Subcutaneous abdominal adipose tissue (tissue), 5 donors: Measurements from ENCODE around the gene FSTL4.

Source experiments
- H3K27ac ChIP-seq: one replicate; pipeline ENCODE4 v1.7.0; 2013; ENCODE audit warnings: low read depth, mild to moderate bottlenecking, inconsistent platforms, low read length, moderate library complexity
- H3K27me3 ChIP-seq, 5 donors: one replicate each; pipeline ENCODE4 v1.7.0; 2013; ENCODE audit warnings: low read length in 5 of 5, inconsistent platforms in 1 of 5; ENCODE audit not compliant: control insufficient read depth in 5 of 5, insufficient read depth in 4 of 5
- H3K36me3 ChIP-seq, 5 donors: one replicate each; pipeline ENCODE4 v1.7.0; 2013; ENCODE audit warnings: low read length in 5 of 5; ENCODE audit not compliant: control insufficient read depth in 5 of 5, insufficient read depth in 5 of 5
- H3K4me1 ChIP-seq, 5 donors: one replicate each; pipeline ENCODE4 v1.7.0; 2013; ENCODE audit warnings: low read length in 5 of 5, mild to moderate bottlenecking in 3 of 5, moderate library complexity in 1 of 5; ENCODE audit not compliant: control insufficient read depth in 5 of 5, insufficient read depth in 5 of 5
- H3K4me3 ChIP-seq, 5 donors: one replicate each; pipeline ENCODE4 v1.7.0; 2013; ENCODE audit warnings: low read length in 5 of 5, low read depth in 1 of 5
- H3K9ac ChIP-seq, 5 donors: one replicate each; pipeline ENCODE4 v1.7.0; 2013; ENCODE audit warnings: low read length in 5 of 5, mild to moderate bottlenecking in 4 of 5, moderate library complexity in 3 of 5
- H3K9me3 ChIP-seq, 5 donors: one replicate each; pipeline ENCODE4 v1.7.0; 2013; ENCODE audit warnings: low read length in 5 of 5; ENCODE audit not compliant: control insufficient read depth in 5 of 5
- donor health status: healthy.
- donor health status: healthy.
- donor health status: healthy.
- donor health status: healthy.
- donor health status: healthy.

FSTL4 gene

GRCh38 chr5:133164759-133165158, 447.6 kb downstream of the FSTL4 start:
- Histone ChIP-seq H3K36me3 (no peaks in the 10 kb centered on the region), H3K27me3 (no peaks in the 10 kb centered on the region), H3K27ac (no peak overlapping the region), H3K4me1 (no peaks in the 10 kb centered on the region), H3K4me3 (no peak overlapping the region), H3K9ac (no peak overlapping the region), H3K9me3 (no peaks in the 10 kb centered on the region)

- Histone ChIP-seq H3K4me1 (no peaks in the 10 kb centered on the region), H3K9ac (no peak overlapping the region), H3K27ac (no peak overlapping the region), H3K9me3 (no peaks in the 10 kb centered on the region), H3K4me3 (no peak overlapping the region), H3K27me3 (no peaks in the 10 kb centered on the region), H3K36me3 (no peaks in the 10 kb centered on the region)
Measured at GRCh38 chr5:133163839-133164238, 448.5 kb downstream of the FSTL4 start.

GRCh38 chr5:133159543-133159942, 452.8 kb downstream of the FSTL4 start:
- H3K9ac ChIP-seq: no peak overlapping the region
- H3K4me1 ChIP-seq: no peaks in the 10 kb centered on the region
- no peaks in the 10 kb centered on the region for H3K9me3 ChIP-seq
- H3K27me3 ChIP-seq: no peaks in the 10 kb centered on the region
- no peak overlapping the region for H3K4me3 ChIP-seq
- H3K36me3 ChIP-seq: no peaks in the 10 kb centered on the region
- H3K27ac ChIP-seq: no peak overlapping the region

- Histone ChIP-seq H3K4me3 (no peak overlapping the region), H3K9ac (no peak overlapping the region), H3K4me1 (no peaks in the 10 kb centered on the region), H3K27me3 (no peaks in the 10 kb centered on the region), H3K36me3 (no peaks in the 10 kb centered on the region), H3K9me3 (no peaks in the 10 kb centered on the region), H3K27ac (no peak overlapping the region)
Measured at GRCh38 chr5:133155326-133155969, 456.9 kb downstream of the FSTL4 start.

GRCh38 chr5:133154274-133155075, 457.9 kb downstream of the FSTL4 start:
- H3K27me3 ChIP-seq: no peaks in the 10 kb centered on the region
- no peak overlapping the region for H3K27ac ChIP-seq
- H3K9me3 ChIP-seq: no peaks in the 10 kb centered on the region
- H3K4me1 ChIP-seq: no peaks in the 10 kb centered on the region
- no peak overlapping the region for H3K4me3 ChIP-seq
- H3K36me3 ChIP-seq: no peaks in the 10 kb centered on the region
- no peak overlapping the region for H3K9ac ChIP-seq

GRCh38 chr5:133150909-133151544, 461.3 kb downstream of the FSTL4 start:
- H3K4me3 ChIP-seq: no peak overlapping the region

GRCh38 chr5:133149345-133149744, 463.0 kb downstream of the FSTL4 start:
- Histone ChIP-seq H3K27me3 (no peaks in the 10 kb centered on the region), H3K36me3 (no peaks in the 10 kb centered on the region), H3K4me3 (no peak overlapping the region), H3K9ac (no peak overlapping the region), H3K9me3 (no peaks in the 10 kb centered on the region), H3K4me1 (peaks cover 0 to 4% (median 3%) of the 10 kb centered on the region in 5 donors), H3K27ac (no peak overlapping the region)

More at GRCh38 chr5:133150909-133151544, 461.3 kb downstream of the FSTL4 start:
- Histone ChIP-seq H3K27ac (no peak overlapping the region), H3K4me1 (peaks cover 0 to 4% (median 3%) of the 10 kb centered on the region in 5 donors), H3K9ac (no peak overlapping the region), H3K9me3 (no peaks in the 10 kb centered on the region), H3K27me3 (no peaks in the 10 kb centered on the region), H3K36me3 (no peaks in the 10 kb centered on the region)

- no peak overlapping the region for H3K9ac ChIP-seq
- no peaks in the 10 kb centered on the region for H3K9me3 ChIP-seq
- H3K4me3 ChIP-seq: no peak overlapping the region
- H3K4me1 ChIP-seq: peaks cover 0 to 4% (median 3%) of the 10 kb centered on the region in 5 donors
- H3K36me3 ChIP-seq: no peaks in the 10 kb centered on the region
- H3K27me3 ChIP-seq: no peaks in the 10 kb centered on the region
- H3K27ac ChIP-seq: no peak overlapping the region
Measured at GRCh38 chr5:133147815-133148567, 464.4 kb downstream of the FSTL4 start.

- Histone ChIP-seq H3K27ac (no peak overlapping the region), H3K9me3 (no peaks in the 10 kb centered on the region)
Measured at GRCh38 chr5:133147411-133147810, 464.9 kb downstream of the FSTL4 start.

More at GRCh38 chr5:133147411-133147810, 464.9 kb downstream of the FSTL4 start:
- no peaks in the 10 kb centered on the region for H3K27me3 ChIP-seq
- H3K4me3 ChIP-seq: no peak overlapping the region
- no peaks in the 10 kb centered on the region for H3K36me3 ChIP-seq
- peaks cover 0 to 4% (median 3%) of the 10 kb centered on the region in 5 donors for H3K4me1 ChIP-seq
- H3K9ac ChIP-seq: no peak overlapping the region
